Heart left ventricle (tissue), 13 donors: Measurements from ENCODE around the gene ADRA1B.

Experiments
- CTCF ChIP-seq, 12 donors: fragments of 200-600 bp; sonication (generic) in 4 of 12; IDR thresholded peaks; one replicate each; pipeline versions ENCODE4 v1.5.0 to v1.8.0; 2018 to 2022; ENCODE audit warnings: antibody characterized with exemption in 12 of 12, mild to moderate bottlenecking in 5 of 12
- POLR2A ChIP-seq, 2 donors: fragments of 450-650 bp; IDR thresholded peaks; one replicate each; pipeline ENCODE4 v1.6.1; 2017; ENCODE audit warnings: antibody characterized with exemption in 2 of 2, mild to moderate bottlenecking in 2 of 2, moderate library complexity in 2 of 2
- donor health status: ischemic (EF 13 %, LVEDD 7.1; RV severe dilation, severe dysfunction).
- donor health status: DM: no; HTN: yes; CAD: no.
- donor health status: DM: no; HTN: no; CAD: no.
- donor health status: ischemic (EF 25% LVEDD 6.9; RV normal size, moderate dysfunction).
- donor health status: ischemic (EF 25% LVEDD 5.7; RV mildly dilated, moderate dysfunction).
- donor health status: ischemic (EF 35%, LVEDD 5.7; RV mildly dilated, moderate dysfunction).
- donor health status: nonischemic (EF 11% LVEDD 7.7; RV severe dilation, severe dysfunction).
- donor health status: DM: yes; HTN: yes; CAD: no.
- donor health status: PGD.
- donor health status: ischemic (EF 29% LVEDD 5.4; RV normal size, mild dysfunction).
- donor health status: nonischemic (EF 23%, LVEDD 6.1; RV moderate dilation, normal function).

- TF ChIP-seq CTCF (IDR thresholded peaks at IDR 0.05): no peak
- no peak for TF ChIP-seq POLR2A (IDR thresholded peaks at IDR 0.05)
Observed at GRCh38 chr5:159888860-159889259, 27.4 kb upstream of the ADRA1B start.
